OCI-LY3 (cell line): ENCODE measurements around the gene RBFOX1.

Experiments
- CTCF ChIP-seq: fragments of 200-600, 300-600 bp; sonication (generic); IDR thresholded peaks from 2 replicates; pipeline ENCODE4 v1.5.1; 2014; ENCODE audit warnings: antibody characterized with exemption, low read length, low read depth
- EZH2phosphoT487 ChIP-seq: fragments of 200-600 bp; shearing (Covaris generic); IDR thresholded peaks from 2 replicates; pipeline ENCODE4 v1.6.1; 2018; ENCODE audit warnings: antibody characterized with exemption, mixed run types, low read depth

- no peak for TF ChIP-seq CTCF
- no peak for TF ChIP-seq EZH2phosphoT487
These were observed 16.8 kb upstream of the RBFOX1 start for GRCh38 chr16:7315813-7316212.
